ENCODE measurements around the gene MOB1B.

The MOB1B gene

DNA sequence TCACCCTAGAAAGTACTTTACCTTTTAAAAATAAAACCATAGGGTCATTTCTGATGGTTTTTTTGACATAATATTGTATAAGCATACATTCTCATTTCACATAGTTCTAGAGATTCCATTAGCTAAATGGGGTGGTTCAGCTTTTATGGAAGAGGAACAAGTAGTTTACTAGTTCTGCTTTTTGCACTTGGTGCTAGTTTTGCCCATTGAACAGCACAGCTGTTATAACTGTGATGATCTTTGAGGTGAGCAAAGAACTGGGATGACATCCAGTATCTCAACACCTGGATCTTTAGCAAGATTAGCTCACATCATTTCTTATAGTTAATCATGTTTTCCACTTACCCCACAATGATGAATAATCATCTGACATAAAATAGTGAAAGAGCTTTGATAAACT is 40.9 kb downstream of the MOB1B start:
- CTCF ChIA-PET = interaction anchor here (0.6 kb wide), 1 partner anchor 67 kb away, joined by 8 read pairs; no protein-coding TSS in a partner anchor
- no peak for TF ChIP-seq ZNF384 (IDR thresholded peaks at IDR 0.05)
- no peak for TF ChIP-seq FOXK2 (IDR thresholded peaks at IDR 0.05)
- no peak for TF ChIP-seq TARDBP (IDR thresholded peaks at IDR 0.05)
- TF ChIP-seq FOXA1 (IDR thresholded peaks at IDR 0.05) = no peak
- TF ChIP-seq L3MBTL2 (conservative IDR thresholded peaks at IDR 0.05) = no peak
- TF ChIP-seq BHLHE40 (IDR thresholded peaks at IDR 0.05; ENCODE audit: borderline replicate concordance) = no peak
- TF ChIP-seq NFRKB (IDR thresholded peaks at IDR 0.05) = no peak
- TF ChIP-seq CTBP1 (IDR thresholded peaks at IDR 0.05; ENCODE audit: borderline replicate concordance) = no peak
- TF ChIP-seq, protein P1, sequence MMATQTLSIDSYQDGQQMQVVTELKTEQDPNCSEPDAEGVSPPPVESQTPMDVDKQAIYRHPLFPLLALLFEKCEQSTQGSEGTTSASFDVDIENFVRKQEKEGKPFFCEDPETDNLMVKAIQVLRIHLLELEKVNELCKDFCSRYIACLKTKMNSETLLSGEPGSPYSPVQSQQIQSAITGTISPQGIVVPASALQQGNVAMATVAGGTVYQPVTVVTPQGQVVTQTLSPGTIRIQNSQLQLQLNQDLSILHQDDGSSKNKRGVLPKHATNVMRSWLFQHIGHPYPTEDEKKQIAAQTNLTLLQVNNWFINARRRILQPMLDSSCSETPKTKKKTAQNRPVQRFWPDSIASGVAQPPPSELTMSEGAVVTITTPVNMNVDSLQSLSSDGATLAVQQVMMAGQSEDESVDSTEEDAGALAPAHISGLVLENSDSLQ (IDR thresholded peaks at IDR 0.05) = no peak
- no peak for TF ChIP-seq ELF4 (IDR thresholded peaks at IDR 0.05)
- no peak for TF ChIP-seq HDGF (IDR thresholded peaks at IDR 0.05; ENCODE audit: borderline replicate concordance)
- POLR2A ChIA-PET = no interaction called here
- no peak for DNase-seq (ENCODE audit: extremely low spot score)

DNA sequence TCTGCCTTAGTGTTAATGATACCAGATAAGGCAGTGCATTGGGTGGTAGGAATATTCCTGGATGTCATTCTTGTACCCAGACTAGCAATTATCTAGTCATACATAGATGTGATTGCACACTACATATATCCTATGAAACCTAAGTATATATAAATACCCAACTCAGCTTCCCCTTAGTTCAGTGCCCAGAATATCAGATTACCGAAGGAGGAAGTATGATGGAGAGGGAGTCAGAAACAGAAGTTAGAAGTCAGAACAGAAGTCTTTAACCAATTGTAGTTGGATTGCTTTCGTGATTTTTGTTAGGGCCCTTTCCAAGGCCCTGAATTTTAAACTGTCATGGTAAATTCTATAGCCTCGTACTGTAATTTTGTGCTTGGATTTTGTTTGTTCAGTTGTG is 42.9 kb downstream of the MOB1B start:
- POLR2A ChIA-PET = interaction anchor here (1.2 kb wide), 1 partner anchor 48 kb away, joined by 5 read pairs; the partner anchor contains the start of gene DCK
- CTCF ChIA-PET = no interaction called here
- TF ChIP-seq HDGF (IDR thresholded peaks at IDR 0.05; ENCODE audit: borderline replicate concordance) (no peak), BHLHE40 (IDR thresholded peaks at IDR 0.05; ENCODE audit: borderline replicate concordance) (no peak)
- no peak for DNase-seq (ENCODE audit: extremely low spot score)

DNA sequence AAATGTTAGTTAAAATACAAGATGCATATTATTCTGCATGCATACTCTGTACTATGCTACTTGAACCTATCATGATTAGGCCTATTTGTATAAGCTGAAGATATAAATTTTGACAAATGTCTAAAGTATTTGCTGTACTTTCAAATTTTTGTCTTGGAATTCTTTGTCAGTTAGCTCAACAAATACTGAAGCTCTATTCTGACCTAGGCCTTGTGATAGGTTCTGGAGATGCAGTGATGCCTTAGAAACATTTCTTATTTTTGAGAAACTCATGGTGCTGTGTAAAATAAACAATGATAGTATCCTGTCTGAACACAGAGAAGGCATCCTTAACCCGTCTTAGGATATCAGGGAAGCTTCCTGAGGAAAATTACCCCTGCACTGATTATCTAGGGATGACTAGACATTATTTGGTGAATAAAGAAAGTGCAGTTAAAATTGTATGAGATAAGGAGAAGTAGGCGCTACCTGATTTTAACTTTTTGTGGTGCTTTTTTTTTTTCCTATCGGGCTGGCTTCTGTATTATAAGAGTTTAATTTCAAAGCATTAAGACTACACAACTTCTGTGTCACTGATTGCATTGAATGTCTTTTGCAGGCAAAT is 43.4 kb downstream of the MOB1B start:
- DNase-seq (ENCODE audit: extremely low spot score) = no peak
- ChIA-PET CTCF (no interaction called here), POLR2A (interaction anchor here (1.2 kb wide), 1 partner anchor 48 kb away, joined by 5 read pairs; the partner anchor contains the start of gene DCK)
- TF ChIP-seq BHLHE40 (IDR thresholded peaks at IDR 0.05; ENCODE audit: borderline replicate concordance) (no peak), HDGF (IDR thresholded peaks at IDR 0.05; ENCODE audit: borderline replicate concordance) (no peak), ARNT (IDR thresholded peaks at IDR 0.05) (no peak), ELF4 (IDR thresholded peaks at IDR 0.05) (no peak), FOXM1 (IDR thresholded peaks at IDR 0.05; ENCODE audit: borderline replicate concordance) (no peak), L3MBTL2 (conservative IDR thresholded peaks at IDR 0.05) (no peak), CTBP1 (IDR thresholded peaks at IDR 0.05; ENCODE audit: borderline replicate concordance) (no peak), NFRKB (IDR thresholded peaks at IDR 0.05) (no peak), TARDBP (IDR thresholded peaks at IDR 0.05) (no peak), LEF1 (IDR thresholded peaks at IDR 0.05; ENCODE audit: borderline replicate concordance) (no peak), FOXA1 (IDR thresholded peaks at IDR 0.05) (no peak), SP1 (IDR thresholded peaks at IDR 0.05) (no peak), FOXK2 (IDR thresholded peaks at IDR 0.05) (no peak), ZNF384 (IDR thresholded peaks at IDR 0.05) (no peak), SUZ12 (IDR thresholded peaks at IDR 0.05) (no peak)
- TF ChIP-seq, protein P1 (IDR thresholded peaks at IDR 0.05) = no peak

DNA sequence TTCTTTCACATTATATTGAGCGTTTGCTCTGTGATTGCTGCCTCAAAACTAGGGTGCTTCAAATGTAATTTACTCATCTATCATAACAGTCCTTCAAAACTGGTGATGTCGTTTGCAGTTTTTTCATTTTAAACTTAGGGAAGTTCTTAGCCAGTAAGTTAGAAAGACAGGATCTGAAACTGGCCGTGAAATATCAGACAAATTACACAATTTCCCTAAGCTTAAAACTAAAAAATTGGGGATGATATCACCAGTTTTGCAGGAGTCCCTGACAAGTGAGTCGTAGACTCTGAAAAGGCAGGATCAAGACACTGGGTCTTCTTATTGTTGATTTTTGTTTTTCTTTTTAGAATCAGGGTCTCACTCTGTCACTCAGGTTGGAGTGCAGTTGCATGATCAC is 44.8 kb downstream of the MOB1B start:
- no peak for TF ChIP-seq ZNF384 (IDR thresholded peaks at IDR 0.05)
- TF ChIP-seq SUZ12 (IDR thresholded peaks at IDR 0.05) = no peak
- TF ChIP-seq FOXM1 (IDR thresholded peaks at IDR 0.05; ENCODE audit: borderline replicate concordance) = no peak
- TF ChIP-seq, protein P1 (IDR thresholded peaks at IDR 0.05) = no peak
- TF ChIP-seq CTBP1 (IDR thresholded peaks at IDR 0.05; ENCODE audit: borderline replicate concordance) = no peak
- TF ChIP-seq NFRKB (IDR thresholded peaks at IDR 0.05) = no peak
- TF ChIP-seq ARNT (IDR thresholded peaks at IDR 0.05) = no peak
- no peak for TF ChIP-seq LEF1 (IDR thresholded peaks at IDR 0.05; ENCODE audit: borderline replicate concordance)
- no peak for TF ChIP-seq SP1 (IDR thresholded peaks at IDR 0.05)
- TF ChIP-seq L3MBTL2 (conservative IDR thresholded peaks at IDR 0.05) = no peak
- TF ChIP-seq HDGF (IDR thresholded peaks at IDR 0.05; ENCODE audit: borderline replicate concordance) = no peak
- TF ChIP-seq TARDBP (IDR thresholded peaks at IDR 0.05) = no peak
- no peak for TF ChIP-seq ELF4 (IDR thresholded peaks at IDR 0.05)
- TF ChIP-seq FOXK2 (IDR thresholded peaks at IDR 0.05) = no peak
- TF ChIP-seq BHLHE40 (IDR thresholded peaks at IDR 0.05; ENCODE audit: borderline replicate concordance) = no peak
- no peak for TF ChIP-seq FOXA1 (IDR thresholded peaks at IDR 0.05)
- CTCF ChIA-PET = no interaction called here
- DNase-seq (ENCODE audit: extremely low spot score) = no peak
- POLR2A ChIA-PET = no interaction called here

DNA sequence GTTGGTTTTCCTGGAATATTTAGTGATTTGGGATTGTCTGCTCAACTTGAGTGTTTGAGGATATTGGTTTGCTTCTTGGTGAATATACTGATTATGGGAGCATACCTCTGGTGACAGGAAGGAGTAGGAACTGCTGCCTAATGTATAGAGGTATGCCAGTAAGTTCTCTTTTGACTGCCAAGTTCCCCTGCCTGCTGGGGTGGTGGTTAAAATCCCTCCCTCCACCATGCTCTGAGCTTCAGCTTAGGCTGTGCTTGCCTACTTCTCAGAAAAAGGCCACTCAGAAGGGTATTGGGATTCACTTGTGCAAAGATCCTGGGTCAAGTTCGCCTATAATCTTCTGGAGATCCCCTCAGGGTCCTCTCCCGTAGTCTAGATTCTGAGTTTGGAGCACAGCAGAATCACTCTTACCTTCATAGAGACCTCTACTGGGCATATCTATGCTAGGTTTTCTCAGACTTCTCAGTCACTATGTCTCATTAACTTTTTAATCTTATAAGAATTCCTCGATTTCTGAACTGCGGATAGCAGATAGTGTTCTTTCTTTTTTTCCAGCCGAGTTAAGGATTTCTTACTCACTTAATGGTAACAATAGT is 46.6 kb downstream of the MOB1B start:
- POLR2A ChIA-PET = no interaction called here
- DNase-seq (ENCODE audit: extremely low spot score) = no peak
- CTCF ChIA-PET = no interaction called here
- no peak for TF ChIP-seq LEF1 (IDR thresholded peaks at IDR 0.05; ENCODE audit: borderline replicate concordance)
- TF ChIP-seq BHLHE40 (IDR thresholded peaks at IDR 0.05; ENCODE audit: borderline replicate concordance) = no peak
- no peak for TF ChIP-seq SP1 (IDR thresholded peaks at IDR 0.05)
- TF ChIP-seq ARNT (IDR thresholded peaks at IDR 0.05) = no peak
- TF ChIP-seq TARDBP (IDR thresholded peaks at IDR 0.05) = no peak
- TF ChIP-seq SUZ12 (IDR thresholded peaks at IDR 0.05) = no peak
- no peak for TF ChIP-seq L3MBTL2 (conservative IDR thresholded peaks at IDR 0.05)
- TF ChIP-seq CTBP1 (IDR thresholded peaks at IDR 0.05; ENCODE audit: borderline replicate concordance) = no peak
- TF ChIP-seq HDGF (IDR thresholded peaks at IDR 0.05; ENCODE audit: borderline replicate concordance) = no peak
- no peak for TF ChIP-seq NFRKB (IDR thresholded peaks at IDR 0.05)
- no peak for TF ChIP-seq ELF4 (IDR thresholded peaks at IDR 0.05)
- no peak for TF ChIP-seq FOXA1 (IDR thresholded peaks at IDR 0.05)
- TF ChIP-seq FOXM1 (IDR thresholded peaks at IDR 0.05; ENCODE audit: borderline replicate concordance) = no peak
- no peak for TF ChIP-seq FOXK2 (IDR thresholded peaks at IDR 0.05)
- TF ChIP-seq, protein P1 (IDR thresholded peaks at IDR 0.05) = no peak
- no peak for TF ChIP-seq ZNF384 (IDR thresholded peaks at IDR 0.05)

Data from HEK293T (cell line).